Activated CD8-positive, alpha-beta T cell treated with anti-CD3 and anti-CD28 coated beads for 36 hours (primary cell): ENCODE results near the gene KRTAP7-1. TPM values are rescaled to one million over a fixed set of nuclear protein-coding genes. Genes with fewer than 3 reads are reported as not detected.

Source experiments
- ATAC-seq: fragments of 200-7000 bp; cut with Tn5 transposase; one replicate; pipeline ENCODE4 v1.10.0; 2021; ENCODE audit warnings: mild to moderate bottlenecking, moderate library complexity
- CTCF ChIA-PET: fragments of 350-600 bp; sonication (Branson Sonifier 250); formaldehyde crosslinking; loops from one replicate; lab custom pipeline; 2021; ENCODE audit warnings: antibody characterized with exemption; lab: Charles Lee
- POLR2A ChIA-PET: fragments of 350-600 bp; sonication (Branson Sonifier 250); formaldehyde crosslinking; loops from one replicate; lab custom pipeline; 2021; ENCODE audit warnings: antibody characterized with exemption; lab: Charles Lee
- DNase-seq: peaks from one replicate; pipeline ENCODE4 v3.0.0-alpha.2; 2020
- H3K27ac Mint-ChIP-seq: one replicate; pipeline ENCODE4 v1.8.0; 2021; ENCODE audit warnings: mild to moderate bottlenecking, mixed read lengths
- H3K27me3 Mint-ChIP-seq: one replicate; pipeline ENCODE4 v1.8.0; 2021; ENCODE audit warnings: mixed read lengths
- H3K36me3 Mint-ChIP-seq: one replicate; pipeline ENCODE4 v1.8.0; 2021; ENCODE audit warnings: low read depth, mixed read lengths
- H3K4me1 Mint-ChIP-seq: one replicate; pipeline ENCODE4 v1.8.0; 2021; ENCODE audit warnings: low read depth, mixed read lengths
- H3K4me3 Mint-ChIP-seq: one replicate; pipeline ENCODE4 v1.8.0; 2021; ENCODE audit warnings: mild to moderate bottlenecking, moderate library complexity, mixed read lengths
- H3K9me3 Mint-ChIP-seq: one replicate; pipeline ENCODE4 v1.8.0; 2021; ENCODE audit warnings: mixed read lengths
- CTCF ChIP-seq: fragments of 200-600 bp; IDR thresholded peaks from one replicate; pipeline ENCODE4 v1.8.0; 2022; ENCODE audit warnings: antibody characterized with exemption, mild to moderate bottlenecking
- intact Hi-C: fragments of 100-400 bp; cut with micrococcal nuclease; formaldehyde crosslinking; loops from one replicate; pipeline ENCODE4 v1.10.0; 2022
- total RNA-seq, 2 experiments: library from RNA; stranded (reverse); gene quantifications; one replicate each; pipeline ENCODE4 v1.2.3, GENCODE V29; 2021

Gene KRTAP7-1
- total RNA-seq, 2 experiments from 2014 or later: not detected

GRCh38 chr21:30793581-30794314 lies 35.8 kb downstream of the KRTAP7-1 start:
- Mint-ChIP-seq H3K27ac (no peak overlapping the region), H3K4me3 (no peak overlapping the region), H3K9me3 (peaks cover 2% of the 10 kb centered on the region), H3K36me3 (no peaks in the 10 kb centered on the region), H3K27me3 (peaks cover 15% of the 10 kb centered on the region), H3K4me1 (no peaks in the 10 kb centered on the region)
- CTCF ChIA-PET: no interaction called here
- intact Hi-C loops: no loop called here
- DNase-seq (no peak), ATAC-seq (no peak)
- POLR2A ChIA-PET: no interaction called here
- TF ChIP-seq CTCF: no peak

GRCh38 chr21:30779249-30779648 lies 50.3 kb downstream of the KRTAP7-1 start:
- Mint-ChIP-seq H3K27ac (no peak overlapping the region), H3K4me3 (no peak overlapping the region), H3K27me3 (peaks cover 5% of the 10 kb centered on the region), H3K4me1 (no peaks in the 10 kb centered on the region), H3K36me3 (no peaks in the 10 kb centered on the region), H3K9me3 (no peaks in the 10 kb centered on the region)
- DNase-seq: no peak
- intact Hi-C loops: no loop called here
- TF ChIP-seq CTCF: no peak
- ChIA-PET POLR2A (no interaction called here), CTCF (interaction anchor here (1.7 kb wide), 1 partner anchor 14 kb away, joined by 4 read pairs; no protein-coding TSS in a partner anchor)
- ATAC-seq: no peak

Other genes starting within 250 kb of the KRTAP7-1 start
- not detected for gene KRTAP22-2, start 239.4 kb downstream of the KRTAP7-1 start, total RNA-seq
- not detected for gene KRTAP6-3, start 237.3 kb downstream of the KRTAP7-1 start, total RNA-seq
- gene KRTAP6-2, start 230.9 kb downstream of the KRTAP7-1 start, total RNA-seq: not detected
- gene KRTAP22-1, start 228.7 kb downstream of the KRTAP7-1 start, total RNA-seq: not detected
- not detected for gene KRTAP6-1, start 215.8 kb downstream of the KRTAP7-1 start, total RNA-seq
- not detected for gene KRTAP20-1, start 213.3 kb downstream of the KRTAP7-1 start, total RNA-seq
- gene KRTAP20-4, start 209.1 kb downstream of the KRTAP7-1 start, total RNA-seq: not detected
- not detected for gene KRTAP20-2, start 194.6 kb downstream of the KRTAP7-1 start, total RNA-seq
- gene KRTAP20-3, start 186.9 kb downstream of the KRTAP7-1 start, total RNA-seq: not detected
- gene KRTAP21-3, start 111.0 kb downstream of the KRTAP7-1 start, total RNA-seq: not detected
- not detected for gene KRTAP21-2, start 82.5 kb downstream of the KRTAP7-1 start, total RNA-seq
- gene KRTAP21-1, start 74.3 kb downstream of the KRTAP7-1 start, total RNA-seq: not detected
- not detected for gene KRTAP8-1, start 16.5 kb downstream of the KRTAP7-1 start, total RNA-seq
- gene KRTAP11-1, start 51.8 kb upstream of the KRTAP7-1 start, total RNA-seq: not detected
- gene KRTAP19-8, start 208.7 kb upstream of the KRTAP7-1 start, total RNA-seq: not detected